GM12878 (cell line): Measurements from ENCODE around the gene NXN. TPM values are rescaled to one million over a fixed set of nuclear protein-coding genes. Genes with fewer than 3 reads are reported as not detected.

Experiments
- MTA3 ChIP-seq: IDR thresholded peaks from 2 replicates; pipeline ENCODE4 v1.6.1; 2012; ENCODE audit warnings: low read length, inconsistent platforms, borderline replicate concordance
- RAD21 ChIP-seq: IDR thresholded peaks from 2 replicates; pipeline ENCODE4 v1.6.1; 2011; ENCODE audit warnings: mild to moderate bottlenecking, low read depth, low read length, moderate library complexity; ENCODE audit not compliant: insufficient read depth
- ZNF274 ChIP-seq: IDR thresholded peaks from one replicate; pipeline ENCODE4 v1.8.0; 2011; ENCODE audit not compliant: insufficient read length, insufficient read depth
- ZNF592 ChIP-seq: fragments of 450-650 bp; IDR thresholded peaks from 2 replicates; pipeline ENCODE4 v1.6.1; 2017; ENCODE audit warnings: mild to moderate bottlenecking, moderate library complexity
- polyA plus RNA-seq, 11 experiments: library from polyadenylated mRNA; depleted of rRNA in 4 of 11; unstranded in 6 of 11; stranded (reverse) in 5 of 11; fragments of >200 nt; fragmentation: Nextera tagmentation in 4 of 11; fragmentation: Illumina TruSeq in 1 of 11; extraction: Ambion mirVana in 4 of 11; extraction: Trizol in 1 of 11; gene quantifications; 1 replicate in 1 of 11; 2 replicates in 10 of 11; pipeline versions ENCODE4 v1.2.1 to v1.2.3, GENCODE V29; 2011 to 2016; ENCODE audit warnings: inconsistent platforms in 2 of 11, missing spikeins in 2 of 11, low read depth in 1 of 11
- total RNA-seq, 4 experiments: library from RNA; depleted of rRNA in 3 of 4; stranded (reverse); fragments of >200 nt in 3 of 4; fragmentation: Illumina TruSeq in 1 of 4; extraction: Trizol in 1 of 4; gene quantifications; 2 replicates each; pipeline versions ENCODE4 v1.2.1 to v1.2.3, GENCODE V29; 2013 to 2021
- TF ChIP-seq, protein P1 (sequence below): fragments of 450-650 bp; formaldehyde crosslinking; IDR thresholded peaks from 2 replicates; pipeline ENCODE4 v1.5.0; 2022; ENCODE audit warnings: mild to moderate bottlenecking, missing genetic modification characterization

NXN gene
- total and polyA plus RNA-seq, 10 of the 15 experiments (the other 5 are each of a cell fraction or from before 2014, with no cell fraction given) = 0.04 to 1.2 (median 0.30) TPM

- TF ChIP-seq ZNF592 = no peak
- no peak for TF ChIP-seq MTA3
- no peak for TF ChIP-seq ZNF274
- TF ChIP-seq, protein P1, sequence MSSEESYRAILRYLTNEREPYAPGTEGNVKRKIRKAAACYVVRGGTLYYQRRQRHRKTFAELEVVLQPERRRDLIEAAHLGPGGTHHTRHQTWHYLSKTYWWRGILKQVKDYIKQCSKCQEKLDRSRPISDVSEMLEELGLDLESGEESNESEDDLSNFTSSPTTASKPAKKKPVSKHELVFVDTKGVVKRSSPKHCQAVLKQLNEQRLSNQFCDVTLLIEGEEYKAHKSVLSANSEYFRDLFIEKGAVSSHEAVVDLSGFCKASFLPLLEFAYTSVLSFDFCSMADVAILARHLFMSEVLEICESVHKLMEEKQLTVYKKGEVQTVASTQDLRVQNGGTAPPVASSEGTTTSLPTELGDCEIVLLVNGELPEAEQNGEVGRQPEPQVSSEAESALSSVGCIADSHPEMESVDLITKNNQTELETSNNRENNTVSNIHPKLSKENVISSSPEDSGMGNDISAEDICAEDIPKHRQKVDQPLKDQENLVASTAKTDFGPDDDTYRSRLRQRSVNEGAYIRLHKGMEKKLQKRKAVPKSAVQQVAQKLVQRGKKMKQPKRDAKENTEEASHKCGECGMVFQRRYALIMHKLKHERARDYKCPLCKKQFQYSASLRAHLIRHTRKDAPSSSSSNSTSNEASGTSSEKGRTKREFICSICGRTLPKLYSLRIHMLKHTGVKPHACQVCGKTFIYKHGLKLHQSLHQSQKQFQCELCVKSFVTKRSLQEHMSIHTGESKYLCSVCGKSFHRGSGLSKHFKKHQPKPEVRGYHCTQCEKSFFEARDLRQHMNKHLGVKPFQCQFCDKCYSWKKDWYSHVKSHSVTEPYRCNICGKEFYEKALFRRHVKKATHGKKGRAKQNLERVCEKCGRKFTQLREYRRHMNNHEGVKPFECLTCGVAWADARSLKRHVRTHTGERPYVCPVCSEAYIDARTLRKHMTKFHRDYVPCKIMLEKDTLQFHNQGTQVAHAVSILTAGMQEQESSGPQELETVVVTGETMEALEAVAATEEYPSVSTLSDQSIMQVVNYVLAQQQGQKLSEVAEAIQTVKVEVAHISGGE (CRISPR knock-in tag) = no peak
- TF ChIP-seq RAD21 = no peak
Observed at GRCh38 chr17:968812-969730, 10.5 kb downstream of the NXN start (continued).
